HG03108 (cell line): ENCODE measurements around the gene BACH1.
"Not testable (repeated sequence)": the region's sequence is repeated elsewhere in the genome, so short reads cannot be mapped to it uniquely, and the experiment has no call there.

Experiments
- ATAC-seq: cut with Tn5 transposase; IDR thresholded peaks from one replicate; pipeline ENCODE4 v1.9.1; 2021; ENCODE audit warnings: moderate library complexity; ENCODE audit not compliant: unreplicated experiment

The BACH1 gene

GRCh38 chr21:29342363-29342957 lies 43.7 kb downstream of the BACH1 start:
- peak; percentile 47 for ATAC-seq

GRCh38 chr21:29343519-29343918 lies 44.8 kb downstream of the BACH1 start:
- no peak for ATAC-seq

DNA sequence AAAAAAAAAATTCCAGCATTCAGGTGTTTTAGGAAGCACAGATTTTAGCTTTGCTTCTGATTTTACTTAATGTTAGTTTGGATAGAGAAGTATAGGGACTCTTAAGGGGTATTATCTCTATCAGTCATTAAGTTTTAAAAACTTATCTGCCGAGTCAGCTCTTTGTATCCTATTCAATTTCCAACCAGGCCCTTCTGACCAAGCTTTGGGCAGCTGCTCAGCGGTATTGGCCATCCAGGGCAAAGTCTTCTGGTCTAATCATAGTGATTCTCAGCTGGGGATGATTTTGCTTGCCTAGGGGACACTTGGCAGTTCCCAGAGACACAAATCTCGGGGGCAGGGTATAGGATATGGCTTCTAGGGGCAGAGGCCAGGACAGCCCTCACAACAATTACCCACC lies 47.6 kb downstream of the BACH1 start:
- ATAC-seq, result no peak

GRCh38 chr21:29346771-29347170 lies 48.0 kb downstream of the BACH1 start:
- no peak for ATAC-seq

- no peak for ATAC-seq
These were observed 48.6 kb downstream of the BACH1 start for GRCh38 chr21:29347274-29347681.

- ATAC-seq, result no peak
These were observed 51.0 kb downstream of the BACH1 start for GRCh38 chr21:29349702-29350101.

- ATAC-seq, result no peak
These were observed 51.6 kb downstream of the BACH1 start for GRCh38 chr21:29350246-29350779.

DNA sequence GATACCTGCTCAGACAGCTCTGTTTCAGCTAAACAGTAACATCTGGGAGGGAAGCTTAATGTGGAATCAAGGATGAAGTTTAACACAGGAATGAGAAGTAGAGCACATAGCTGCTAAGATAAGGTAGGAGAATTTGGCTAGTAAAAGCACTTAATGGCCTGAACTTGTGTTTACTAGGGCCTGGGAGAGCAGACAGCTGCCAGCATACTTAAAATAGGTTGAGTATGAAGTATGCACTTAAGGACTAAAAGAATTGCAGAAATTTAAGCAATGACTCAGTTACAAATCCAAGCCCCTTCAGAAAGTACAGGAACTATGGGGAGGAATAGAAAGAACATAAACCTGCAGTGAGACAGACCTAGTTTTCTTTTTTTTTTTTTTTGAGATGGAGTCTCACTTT lies 53.0 kb downstream of the BACH1 start:
- no peak for ATAC-seq

DNA sequence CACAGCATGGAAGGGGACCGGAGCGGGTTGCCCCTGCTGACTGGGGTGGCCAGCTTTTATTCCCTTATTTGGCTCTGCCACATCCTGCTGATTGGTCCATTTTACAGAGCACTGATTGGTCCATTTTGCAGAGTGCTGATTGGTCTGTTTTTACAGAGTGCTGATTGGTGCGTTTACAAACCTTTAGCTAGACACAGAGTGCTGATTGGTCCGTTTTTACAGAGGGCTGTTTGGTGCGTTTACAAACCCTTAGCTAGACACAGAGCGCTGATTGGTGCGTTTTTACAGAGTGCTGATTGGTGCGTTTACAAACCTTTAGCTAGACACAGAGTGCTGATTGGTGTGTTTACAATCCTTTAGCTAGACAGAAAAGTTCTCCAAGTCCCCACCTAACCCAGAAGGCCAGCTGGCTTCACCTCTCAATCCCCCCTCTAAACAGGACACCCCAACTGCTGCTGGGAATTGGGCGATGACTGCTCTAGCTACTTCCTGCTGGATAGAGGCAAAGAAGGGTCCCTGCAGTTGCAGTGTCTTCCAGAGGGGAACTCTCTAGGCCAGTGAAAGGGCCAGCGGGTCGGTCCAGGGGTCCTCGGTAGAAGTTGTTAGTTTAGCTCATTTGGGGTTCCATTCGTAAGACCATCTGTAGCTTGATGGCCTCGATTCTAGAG lies 56.5 kb downstream of the BACH1 start:
- ATAC-seq, result not testable (repeated sequence)

DNA sequence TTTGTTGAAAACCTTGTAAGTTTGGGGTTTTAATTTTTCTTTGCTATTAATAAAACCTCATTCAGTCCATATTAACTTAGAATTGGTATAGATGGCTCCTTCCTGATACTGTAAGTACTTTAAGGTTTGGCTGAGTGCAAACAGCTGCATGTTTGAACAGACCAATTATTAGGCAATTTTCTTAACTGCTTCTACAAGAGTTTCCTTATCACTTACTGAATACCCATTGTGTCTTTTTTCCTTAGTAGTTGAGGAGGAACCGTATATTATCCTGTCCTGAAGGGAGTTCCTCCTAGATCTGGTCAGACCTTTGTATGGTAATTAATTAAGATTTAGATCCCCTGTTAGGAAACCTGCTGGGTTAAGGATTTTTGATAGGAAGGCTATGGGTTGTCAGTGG lies 57.6 kb downstream of the BACH1 start:
- ATAC-seq, result not testable (repeated sequence)

GRCh38 chr21:29356810-29357209 lies 58.1 kb downstream of the BACH1 start:
- not testable (repeated sequence) for ATAC-seq

GRCh38 chr21:29359718-29360117 lies 61.0 kb downstream of the BACH1 start:
- ATAC-seq, result no peak

- ATAC-seq, result no peak
These were observed 62.4 kb downstream of the BACH1 start for GRCh38 chr21:29360799-29361765.

- ATAC-seq, result no peak
These were observed 64.0 kb downstream of the BACH1 start for GRCh38 chr21:29362758-29363157.

DNA sequence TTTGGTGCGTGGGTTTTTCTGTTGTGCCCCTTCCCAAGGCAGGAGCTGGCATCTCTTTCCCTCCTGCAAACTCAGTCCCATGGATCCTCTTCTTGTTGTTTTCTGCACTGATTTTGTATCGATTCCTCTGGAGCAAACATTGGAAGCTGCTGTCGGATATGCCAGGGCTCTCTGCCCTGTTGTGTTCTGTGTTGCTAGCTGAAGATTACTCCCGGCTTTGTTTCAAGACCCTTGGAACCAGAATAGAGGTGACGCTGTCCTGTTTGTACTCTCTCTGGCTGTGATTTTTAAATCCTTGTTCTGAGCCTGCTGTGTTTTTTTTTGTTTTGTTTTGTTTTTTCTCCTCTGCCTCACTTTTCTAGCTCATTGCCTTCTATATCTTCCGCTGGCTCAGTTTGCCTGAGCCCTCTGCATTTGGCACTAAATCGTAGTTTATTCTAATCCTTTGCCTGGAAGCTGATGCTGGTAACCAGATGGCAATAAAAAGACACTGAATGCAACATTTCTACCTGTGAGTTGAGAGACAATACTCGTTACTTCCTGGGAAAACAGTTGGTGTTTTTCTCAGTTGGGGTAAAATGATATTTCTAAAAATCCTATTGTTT lies 67.0 kb downstream of the BACH1 start:
- no peak for ATAC-seq

DNA sequence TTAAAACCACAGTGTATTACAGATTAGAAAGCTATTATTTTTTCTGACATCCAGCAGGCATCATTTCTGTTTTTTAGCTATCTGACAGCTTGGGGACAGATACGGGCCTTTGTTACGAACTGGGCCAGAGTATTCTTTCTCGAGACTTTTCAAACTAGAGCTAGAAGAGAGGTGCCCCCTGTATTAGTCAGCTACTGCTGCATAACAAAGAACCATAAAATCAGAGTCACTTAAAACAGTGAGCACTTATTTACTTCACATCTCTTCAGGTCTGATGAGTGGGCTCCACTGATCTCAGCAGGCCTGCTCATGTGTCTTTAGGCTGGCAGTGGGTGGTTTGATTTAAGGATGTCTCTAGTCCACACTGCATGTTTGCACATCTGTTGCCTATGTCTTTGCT lies 67.8 kb downstream of the BACH1 start:
- ATAC-seq, result no peak

GRCh38 chr21:29367335-29367734 lies 68.6 kb downstream of the BACH1 start:
- no peak for ATAC-seq

DNA sequence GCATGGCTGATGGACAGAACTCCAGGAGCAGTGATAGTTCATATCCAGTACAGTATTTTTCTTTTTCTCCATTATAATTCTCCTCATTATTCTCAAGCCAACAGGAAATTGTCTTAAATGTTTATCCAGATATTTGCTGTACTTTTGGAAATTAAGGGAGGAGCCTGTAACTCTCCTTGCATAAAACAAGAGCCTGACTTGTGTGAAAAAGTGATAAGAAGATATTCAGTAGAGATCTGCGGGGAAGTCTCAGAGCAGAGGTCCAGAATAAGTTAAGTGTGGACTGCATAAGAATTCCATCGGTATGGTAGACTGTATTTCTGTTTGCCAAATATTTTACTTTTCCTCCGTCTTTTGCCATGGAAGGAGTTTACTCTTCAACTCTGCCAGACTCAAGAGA lies 70.2 kb downstream of the BACH1 start:
- ATAC-seq, result no peak

- ATAC-seq, result no peak
These were observed 72.7 kb downstream of the BACH1 start for GRCh38 chr21:29371464-29371863.

DNA sequence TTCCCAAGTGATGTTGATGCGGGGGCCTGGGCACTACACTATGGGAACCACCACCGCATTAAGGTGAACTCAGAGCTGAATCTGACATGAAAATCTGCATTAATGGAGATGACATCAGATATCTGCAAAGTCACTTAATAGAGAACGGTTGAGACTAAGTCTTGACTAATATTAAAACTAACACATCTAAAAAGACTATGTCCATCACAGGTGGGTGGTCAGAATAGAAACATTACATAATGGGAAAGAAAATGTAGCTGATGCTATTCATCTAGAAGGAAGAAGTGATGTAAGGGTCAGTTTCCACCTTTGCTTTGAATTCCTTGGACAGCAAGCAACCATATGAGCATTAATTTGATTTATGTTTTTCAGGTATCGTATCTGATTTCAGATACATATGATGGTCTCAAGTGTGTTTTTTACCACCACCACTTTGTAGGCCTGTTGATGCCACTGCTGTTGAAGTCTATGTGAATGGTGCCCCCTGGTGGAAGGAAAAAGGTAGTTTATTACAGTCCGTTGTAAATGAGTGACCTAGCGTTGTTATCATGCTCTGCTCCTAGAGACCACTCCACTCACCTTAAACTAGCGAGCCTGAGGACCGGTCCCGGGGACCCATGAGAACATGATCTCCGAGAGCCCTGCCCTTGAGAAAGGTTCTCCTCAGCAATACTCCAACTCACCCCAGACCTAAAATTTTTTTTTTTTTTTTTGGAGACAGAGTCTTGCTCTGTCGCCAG lies 73.5 kb downstream of the BACH1 start:
- peak; percentile 64 for ATAC-seq
